Endothelial cell of umbilical vein (primary cell): Measurements from ENCODE around the gene GEMIN4. TPM values are rescaled to one million over a fixed set of nuclear protein-coding genes. Genes with fewer than 3 reads are reported as not detected.
A peak's percentile ranks its signal among the peaks of the same experiment; 100 is the strongest.
"Not testable (repeated sequence)": the region's sequence is repeated elsewhere in the genome, so short reads cannot be mapped to it uniquely, and the experiment has no call there.

ENCODE experiments used
- BruUV-seq: library from RNA; stranded (reverse); fragments of 400-500 nt; replicated peaks from 2 replicates; lab custom pipeline; 2021; lab: Mats Ljungman, UMichigan
- CTCF ChIA-PET: fragments of 300-600, 350-600 bp; sonication (Branson Sonifier 250); formaldehyde crosslinking; loops from one replicate; lab custom pipeline; 2021; ENCODE audit warnings: antibody characterized with exemption, inconsistent platforms; lab: Charles Lee
- POLR2A ChIA-PET: fragments of 300-600, 350-600 bp; sonication (Branson Sonifier 250); formaldehyde crosslinking; loops from one replicate; lab custom pipeline; 2021; ENCODE audit warnings: antibody characterized with exemption, inconsistent platforms; lab: Charles Lee
- DNase-seq: peaks from one replicate; pipeline ENCODE4 v3.0.0-alpha.2; 2011; ENCODE audit warnings: low read depth, low spot score
- FAIRE-seq: peaks from 2 replicates; lab custom pipeline; 2011; peaks lifted over from hg19 to GRCh38; lab: Jason Lieb, UNC
- H2AFZ ChIP-seq: 2 replicates; pipeline ENCODE4 v1.6.0; 2012; ENCODE audit warnings: low read depth, low read length, control low read depth, inconsistent platforms
- H3K27ac ChIP-seq: 2 replicates; pipeline ENCODE4 v1.5.1; 2011; ENCODE audit warnings: low read depth, mild to moderate bottlenecking, control low read depth, low read length, moderate library complexity; ENCODE audit not compliant: insufficient read depth
- H3K27me3 ChIP-seq, 2 experiments: 2 replicates each; pipeline versions ENCODE4 v1.6.0 to v1.6.1; 2011; ENCODE audit warnings: low read length in 2 of 2, mixed read lengths in 1 of 2; ENCODE audit not compliant: control insufficient read depth in 2 of 2, insufficient read depth in 2 of 2
- H3K36me3 ChIP-seq, 2 experiments: 2 replicates in 1 of 2; 3 replicates in 1 of 2; pipeline ENCODE4 v1.5.1; 2011; ENCODE audit warnings: low read length in 2 of 2, mild to moderate bottlenecking in 1 of 2, moderate library complexity in 1 of 2; ENCODE audit not compliant: control insufficient read depth in 2 of 2, insufficient read depth in 2 of 2; ENCODE audit errors: extremely low read depth in 1 of 2
- H3K4me1 ChIP-seq: 3 replicates; pipeline ENCODE4 v1.5.1; 2011; ENCODE audit warnings: mild to moderate bottlenecking, low read length; ENCODE audit not compliant: control insufficient read depth, insufficient read depth; ENCODE audit errors: extremely low read depth
- H3K4me2 ChIP-seq: 2 replicates; pipeline ENCODE4 v1.6.1; 2011; ENCODE audit warnings: low read length, control low read depth, mixed read lengths; ENCODE audit not compliant: insufficient read depth
- H3K4me3 ChIP-seq, 3 experiments: fragments of 200-600 bp in 1 of 3; sonication (generic), shearing (Covaris generic) in 1 of 3; replicated peaks in 1 of 3; 2 replicates each; pipeline ENCODE4 v1.5.1; 2011 to 2016; ENCODE audit warnings: control low read depth in 3 of 3, low read length in 3 of 3, mild to moderate bottlenecking in 2 of 3, inconsistent platforms in 1 of 3, low read depth in 1 of 3, moderate library complexity in 1 of 3; ENCODE audit not compliant: insufficient read depth in 1 of 3
- H3K79me2 ChIP-seq: 2 replicates; pipeline ENCODE4 v1.6.0; 2012; ENCODE audit warnings: low read length, inconsistent platforms; ENCODE audit not compliant: control insufficient read depth, insufficient read depth
- H3K9ac ChIP-seq: replicated peaks from 2 replicates; pipeline ENCODE3; 2011; ENCODE audit warnings: low read length, control low read depth; ENCODE audit not compliant: insufficient read depth; ENCODE audit errors: extremely low read depth
- H3K9me1 ChIP-seq: replicated peaks from 3 replicates; pipeline ENCODE4 v1.6.0; 2011; ENCODE audit warnings: mild to moderate bottlenecking, low read length; ENCODE audit not compliant: control insufficient read depth, insufficient read depth; ENCODE audit errors: extremely low read depth
- H3K9me3 ChIP-seq: replicated peaks from 2 replicates; pipeline ENCODE4 v1.5.1; 2012; ENCODE audit warnings: low read length, inconsistent platforms; ENCODE audit not compliant: control insufficient read depth, insufficient read depth
- H4K20me1 ChIP-seq: replicated peaks from 2 replicates; pipeline ENCODE3; 2011; ENCODE audit warnings: mild to moderate bottlenecking, low read length; ENCODE audit not compliant: control insufficient read depth, insufficient read depth; ENCODE audit errors: extremely low read depth
- CTCF ChIP-seq, 2 donors: IDR thresholded peaks; 1 replicate in 1 of 2; 2 replicates in 1 of 2; pipeline ENCODE4 v1.5.1; 2011; ENCODE audit warnings: low read length in 2 of 2, mild to moderate bottlenecking in 2 of 2, moderate library complexity in 2 of 2, control low read depth in 1 of 2, inconsistent platforms in 1 of 2, low read depth in 1 of 2; ENCODE audit not compliant: insufficient read depth in 1 of 2; ENCODE audit errors: extremely low read depth in 1 of 2
- EZH2 ChIP-seq: IDR thresholded peaks from 2 replicates; pipeline ENCODE4 v1.6.1; 2012; ENCODE audit warnings: borderline replicate concordance, low read depth, mild to moderate bottlenecking, moderate library complexity, low read length, inconsistent platforms; ENCODE audit not compliant: severe bottlenecking
- FOS ChIP-seq: IDR thresholded peaks from 2 replicates; pipeline ENCODE4 v1.6.1; 2011; ENCODE audit warnings: mild to moderate bottlenecking, low read length, moderate library complexity, borderline replicate concordance; ENCODE audit not compliant: insufficient read depth
- GATA2 ChIP-seq: IDR thresholded peaks from 2 replicates; pipeline ENCODE4 v1.7.0; 2011; ENCODE audit warnings: low read depth, mild to moderate bottlenecking, moderate library complexity, mixed read lengths, low read length; ENCODE audit not compliant: insufficient read length, insufficient read depth
- JUN ChIP-seq: IDR thresholded peaks from 2 replicates; pipeline ENCODE4 v1.6.1; 2011; ENCODE audit warnings: borderline replicate concordance, low read depth; ENCODE audit not compliant: insufficient read length, insufficient read depth
- MYC ChIP-seq: IDR thresholded peaks from one replicate; pipeline ENCODE4 v1.6.1; 2011; ENCODE audit warnings: mild to moderate bottlenecking, low read depth, low read length
- POLR2A ChIP-seq: IDR thresholded peaks from 2 replicates; pipeline ENCODE4 v1.6.1; 2012; ENCODE audit warnings: low read depth, mild to moderate bottlenecking, control low read depth, low read length
- POLR2AphosphoS5 ChIP-seq: IDR thresholded peaks from 2 replicates; pipeline ENCODE4 v1.6.1; 2012; ENCODE audit warnings: low read depth, mild to moderate bottlenecking, control low read depth, low read length, moderate library complexity; ENCODE audit not compliant: insufficient read depth
- dilution Hi-C: fragments of 300-500 bp; cut with MboI; formaldehyde crosslinking; loops from one replicate; pipeline ENCODE4 v1.15.0; 2019; ENCODE audit warnings: low sequenced_read_pairs; ENCODE audit not compliant: extremely low pct_ligation_motif_present
- intact Hi-C: fragments of 100-400 bp; cut with micrococcal nuclease; formaldehyde crosslinking; loops from one replicate; pipeline ENCODE4 v1.10.0; 2022
- polyA plus RNA-seq, 4 experiments: library from polyadenylated mRNA; depleted of rRNA in 3 of 4; stranded (reverse) in 3 of 4; unstranded in 1 of 4; fragments of >200 nt; gene quantifications; 2 replicates each; pipeline versions ENCODE4 v1.2.1 to v1.2.3, GENCODE V29; 2011 to 2012; ENCODE audit warnings: missing spikeins in 1 of 4
- total RNA-seq: library from RNA; stranded (reverse); gene quantifications from 2 replicates; pipeline ENCODE4 v1.2.3, GENCODE V29; 2021
- TF ChIP-seq, protein P1 (sequence below): IDR thresholded peaks from 2 replicates; pipeline ENCODE4 v1.6.1; 2011; ENCODE audit not compliant: insufficient read depth, insufficient read length

The GEMIN4 gene
- total and polyA plus RNA-seq, 2 donors (not counting 3 experiments of a cell fraction or from before 2014, with no cell fraction given) = 23.5 to 29.9 TPM

DNA sequence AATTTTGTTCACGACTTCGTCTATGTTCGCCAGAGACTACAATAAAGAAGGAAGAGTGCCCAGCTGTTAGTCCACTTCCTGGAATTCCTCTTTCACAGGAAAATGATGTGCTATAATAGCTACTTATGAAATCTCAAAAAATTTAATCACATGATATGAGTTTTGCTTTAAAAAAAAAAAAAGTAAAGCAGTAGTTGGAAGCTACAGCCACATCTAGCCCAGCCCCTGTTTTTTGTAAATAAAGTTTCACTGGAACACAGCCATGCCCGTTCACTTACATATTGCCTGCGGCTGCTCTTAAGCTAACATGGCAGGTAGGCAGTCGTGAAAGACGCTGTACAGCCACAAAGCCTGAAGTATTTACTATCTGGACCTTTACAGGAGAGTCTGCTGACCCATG lies 52.7 kb downstream of the GEMIN4 start:
- no peak for TF ChIP-seq FOS
- TF ChIP-seq MYC = no peak
- no peak for TF ChIP-seq EZH2
- no peak for TF ChIP-seq GATA2
- TF ChIP-seq POLR2A = no peak
- TF ChIP-seq CTCF (IDR thresholded peaks at IDR 0.05; ENCODE audit: extremely low read depth in 1 of 2, insufficient read depth in 1 of 2, low read depth in 1 of 2, low read length in 2 of 2) = no peak
- TF ChIP-seq, protein P1, sequence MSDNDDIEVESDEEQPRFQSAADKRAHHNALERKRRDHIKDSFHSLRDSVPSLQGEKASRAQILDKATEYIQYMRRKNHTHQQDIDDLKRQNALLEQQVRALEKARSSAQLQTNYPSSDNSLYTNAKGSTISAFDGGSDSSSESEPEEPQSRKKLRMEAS = no peak
- TF ChIP-seq POLR2AphosphoS5 = no peak
- no peak for TF ChIP-seq JUN
- FAIRE-seq = peak; percentile 47
- peak overlapping the region; percentile 2 for H3K27ac ChIP-seq
- H3K9me3 ChIP-seq = no peaks in the 10 kb centered on the region
- dilution Hi-C loops = loop anchor here (10.0 kb wide), 1 partner anchor 95 kb away; no protein-coding TSS in a partner anchor
- peak overlapping the region; percentile 1 for H3K4me2 ChIP-seq
- no peak overlapping the region for H3K4me3 ChIP-seq
- ChIA-PET CTCF (interaction anchor here (0.9 to 16.0 kb wide), 22 partner anchors 8 to 554 kb away, joined by 3 to 762 read pairs (median 5); partner anchors contain the start of genes GLOD4, MRM3 and TIMM22), POLR2A (interaction anchor here (1.4 kb wide), 1 partner anchor 287 kb away, joined by 8 read pairs; no protein-coding TSS in a partner anchor)
- no peaks in the 10 kb centered on the region for H3K27me3 ChIP-seq
- BruUV-seq = no TSS peak
- H3K36me3 ChIP-seq = peaks cover 7 to 8% of the 10 kb centered on the region in 2 experiments
- peaks cover 21% of the 10 kb centered on the region for H3K4me1 ChIP-seq
- H2AFZ ChIP-seq = no peak overlapping the region
- H4K20me1 ChIP-seq = peaks cover 3% of the 10 kb centered on the region
- no peaks in the 10 kb centered on the region for H3K9me1 ChIP-seq
- no peak overlapping the region for H3K9ac ChIP-seq
- DNase-seq = peak; percentile 43
- intact Hi-C loops = loop anchor here (2.0 kb wide), 1 partner anchor 143 kb away; no protein-coding TSS in a partner anchor
- H3K79me2 ChIP-seq = peaks cover 5% of the 10 kb centered on the region

- not testable (repeated sequence) for H3K9me3 ChIP-seq, H3K27me3 ChIP-seq, H3K27ac ChIP-seq, DNase-seq, H3K4me3 ChIP-seq, FAIRE-seq, H3K9ac ChIP-seq, H2AFZ ChIP-seq, H3K9me1 ChIP-seq, H4K20me1 ChIP-seq, BruUV-seq, H3K79me2 ChIP-seq, H3K36me3 ChIP-seq, H3K4me2 ChIP-seq
- ChIA-PET POLR2A (interaction anchor here (0.6 kb wide), 1 partner anchor 9 kb away, joined by 6 read pairs; no protein-coding TSS in a partner anchor), CTCF (interaction anchor here (0.7 to 16.0 kb wide), 5 partner anchors 9 to 553 kb away, joined by 3 to 762 read pairs (median 5); a partner anchor contains a TSS)
- dilution Hi-C loops = loop anchor here (10.0 kb wide), 1 partner anchor 93 kb away; no protein-coding TSS in a partner anchor
- H3K4me1 ChIP-seq = peaks cover 34% of the 10 kb centered on the region
- intact Hi-C loops = loop anchor here (2.0 kb wide), 1 partner anchor 141 kb away; no protein-coding TSS in a partner anchor
Observed at GRCh38 chr17:698096-698495, 54.0 kb downstream of the GEMIN4 start.
